Measurements from ENCODE around the gene FBXO2. TPM values are rescaled to one million over a fixed set of nuclear protein-coding genes. Genes with fewer than 3 reads are reported as not detected.

The FBXO2 gene
- total RNA-seq: 1.7 and 2.8 TPM in 2 replicates

GRCh38 chr1:11654137-11654938, at the start of gene FBXO2, which contains the start of gene FBXO44:
FBXO2 (minus strand) TSS chr1:11654429; CDS start chr1:11654340, 89 bp downstream.
FBXO44 (plus strand) TSS chr1:11654877; CDS start chr1:11655836, 959 bp downstream.

GRCh38 chr1:11691302-11691914, 37.2 kb upstream of the FBXO2 start, which contains the start of gene DRAXIN:
DRAXIN (plus strand) TSS chr1:11691710; CDS start chr1:11706259, 14,549 bp downstream.

GRCh38 chr1:11681071-11681771, 27.0 kb upstream of the FBXO2 start, which contains the start of gene MAD2L2:
MAD2L2 (minus strand) TSS chr1:11681148; CDS start chr1:11680601, 547 bp downstream.

Other genes starting within 250 kb of the FBXO2 start
- gene DISP3, start 175.3 kb downstream of the FBXO2 start, total RNA-seq: under 0.01 TPM in 2 replicates
- 12.8 and 13.7 TPM in 2 replicates for gene FBXO44, start 448 bp upstream of the FBXO2 start, total RNA-seq
- 8.0 and 8.3 TPM in 2 replicates for gene FBXO6, start 9.8 kb upstream of the FBXO2 start, total RNA-seq
- gene MAD2L2, start 26.7 kb upstream of the FBXO2 start, total RNA-seq: 31.5 and 32.6 TPM in 2 replicates
- not detected in 2 replicates for gene DRAXIN, start 37.3 kb upstream of the FBXO2 start, total RNA-seq
- gene AGTRAP, start 81.7 kb upstream of the FBXO2 start, total RNA-seq: 49.1 and 64.1 TPM in 2 replicates
- 0.57 and 1.0 TPM in 2 replicates for gene C1orf167, start 107.8 kb upstream of the FBXO2 start, total RNA-seq
- gene MTHFR, start 151.5 kb upstream of the FBXO2 start, total RNA-seq: 26.2 and 33.7 TPM in 2 replicates
- gene CLCN6, start 151.8 kb upstream of the FBXO2 start, total RNA-seq: 8.0 and 11.6 TPM in 2 replicates
- not detected in 2 replicates for gene NPPA, start 193.4 kb upstream of the FBXO2 start, total RNA-seq
- not detected in 2 replicates for gene NPPB, start 204.5 kb upstream of the FBXO2 start, total RNA-seq

Data from smooth muscle cell of bladder (primary cell).